HG03064 (cell line): Measurements from ENCODE around the gene LGMN.

Source experiments
- ATAC-seq: cut with Tn5 transposase; IDR thresholded peaks from one replicate; pipeline ENCODE4 v1.9.1; 2021; ENCODE audit warnings: low read depth; ENCODE audit not compliant: unreplicated experiment

The LGMN gene

GRCh38 chr14:92656306-92657081 lies 91.9 kb downstream of the LGMN start:
- ATAC-seq, result no peak

- ATAC-seq, result no peak
Measured at GRCh38 chr14:92655419-92656201, 92.8 kb downstream of the LGMN start.

GRCh38 chr14:92654239-92654901 lies 94.1 kb downstream of the LGMN start:
- no peak for ATAC-seq
